ENCODE measurements around the gene MISP3. TPM values are rescaled to one million over a fixed set of nuclear protein-coding genes. Genes with fewer than 3 reads are reported as not detected.

Gene MISP3
- total RNA-seq, 1 donor from 2014 or later: 0.98 TPM

DNA sequence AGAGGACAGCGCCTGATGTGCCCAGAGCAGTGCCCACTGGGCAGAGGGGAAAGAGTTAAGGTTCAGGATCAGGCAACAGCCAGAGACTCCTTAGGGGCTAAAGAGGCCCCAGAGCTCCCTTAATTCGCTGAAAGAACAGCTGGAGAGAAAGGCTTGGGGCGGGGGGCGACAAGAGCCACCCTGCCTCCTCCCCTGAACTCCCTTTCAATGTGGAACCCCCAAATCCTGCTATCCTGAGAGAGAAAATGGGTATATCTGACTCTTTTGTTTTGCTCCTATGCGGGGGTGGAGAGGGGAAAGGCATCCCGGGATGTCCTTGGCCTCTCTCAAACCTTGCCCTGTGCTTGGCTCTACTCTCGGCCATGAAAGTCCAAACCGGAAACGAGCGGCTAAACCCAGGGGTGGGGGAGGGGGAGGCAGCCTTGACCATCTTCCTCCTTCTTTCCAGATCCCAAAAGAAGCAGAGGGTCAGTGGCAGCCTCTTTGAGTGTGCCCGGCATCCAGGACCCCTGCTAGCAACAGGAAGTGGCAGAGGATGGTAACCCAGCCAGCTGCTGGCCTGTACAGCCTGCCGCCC lies 40.3 kb downstream of the MISP3 start:
- Mint-ChIP-seq H3K36me3 (no peaks in the 10 kb centered on the region), H3K9me3 (no peaks in the 10 kb centered on the region), H3K27me3 (ENCODE audit: low read depth) (no peaks in the 10 kb centered on the region), H3K4me3 (no peak overlapping the region), H3K27ac (peak overlapping the region; percentile 87), H3K4me1 (peaks cover 26% of the 10 kb centered on the region)
- TF ChIP-seq, protein P1, sequence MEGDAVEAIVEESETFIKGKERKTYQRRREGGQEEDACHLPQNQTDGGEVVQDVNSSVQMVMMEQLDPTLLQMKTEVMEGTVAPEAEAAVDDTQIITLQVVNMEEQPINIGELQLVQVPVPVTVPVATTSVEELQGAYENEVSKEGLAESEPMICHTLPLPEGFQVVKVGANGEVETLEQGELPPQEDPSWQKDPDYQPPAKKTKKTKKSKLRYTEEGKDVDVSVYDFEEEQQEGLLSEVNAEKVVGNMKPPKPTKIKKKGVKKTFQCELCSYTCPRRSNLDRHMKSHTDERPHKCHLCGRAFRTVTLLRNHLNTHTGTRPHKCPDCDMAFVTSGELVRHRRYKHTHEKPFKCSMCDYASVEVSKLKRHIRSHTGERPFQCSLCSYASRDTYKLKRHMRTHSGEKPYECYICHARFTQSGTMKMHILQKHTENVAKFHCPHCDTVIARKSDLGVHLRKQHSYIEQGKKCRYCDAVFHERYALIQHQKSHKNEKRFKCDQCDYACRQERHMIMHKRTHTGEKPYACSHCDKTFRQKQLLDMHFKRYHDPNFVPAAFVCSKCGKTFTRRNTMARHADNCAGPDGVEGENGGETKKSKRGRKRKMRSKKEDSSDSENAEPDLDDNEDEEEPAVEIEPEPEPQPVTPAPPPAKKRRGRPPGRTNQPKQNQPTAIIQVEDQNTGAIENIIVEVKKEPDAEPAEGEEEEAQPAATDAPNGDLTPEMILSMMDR (IDR thresholded peaks at IDR 0.05; ENCODE audit: unreplicated experiment): no peak
- DNase-seq (ENCODE audit: low spot score in 2 of 2, unreplicated experiment in 2 of 2): no peak

DNA sequence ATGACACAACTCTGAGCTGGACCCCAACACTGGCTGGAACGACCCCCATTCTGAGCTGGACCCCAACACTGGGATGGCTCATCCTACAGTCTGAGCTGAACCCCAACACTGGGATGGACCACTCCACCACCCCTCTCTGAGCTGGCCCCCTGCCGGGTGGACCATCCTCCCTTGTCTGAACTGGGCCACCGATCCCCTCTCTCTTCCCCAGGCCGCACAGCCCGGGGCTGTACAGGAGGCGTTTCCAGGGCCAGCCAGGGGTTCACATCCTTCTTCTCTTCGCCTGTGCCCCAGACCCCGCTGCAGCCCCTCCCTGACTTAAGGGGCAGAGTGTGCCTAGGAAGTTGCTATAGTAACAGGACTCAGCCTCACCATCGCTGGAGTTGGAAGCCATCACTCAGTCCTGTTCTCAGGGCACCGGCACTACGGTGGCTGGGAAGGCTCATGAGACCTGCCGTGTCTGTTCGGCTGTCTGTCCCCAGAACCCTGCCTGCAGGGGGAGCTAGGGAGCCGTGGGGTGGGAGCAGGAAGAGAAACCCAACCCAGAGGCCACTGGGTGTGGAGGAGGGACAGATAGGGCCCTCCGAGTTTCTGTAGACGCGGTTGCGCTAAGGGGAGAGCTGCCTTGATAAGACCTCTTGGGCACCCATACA lies 41.3 kb downstream of the MISP3 start:
- Mint-ChIP-seq H3K9me3 (no peaks in the 10 kb centered on the region), H3K4me3 (no peak overlapping the region), H3K4me1 (peaks cover 31% of the 10 kb centered on the region), H3K27me3 (ENCODE audit: low read depth) (no peaks in the 10 kb centered on the region), H3K36me3 (no peaks in the 10 kb centered on the region), H3K27ac (peak overlapping the region; percentile 75)
- no peak for DNase-seq (ENCODE audit: low spot score in 2 of 2, unreplicated experiment in 2 of 2)
- TF ChIP-seq, protein P1 (IDR thresholded peaks at IDR 0.05; ENCODE audit: unreplicated experiment): peak; percentile 21

DNA sequence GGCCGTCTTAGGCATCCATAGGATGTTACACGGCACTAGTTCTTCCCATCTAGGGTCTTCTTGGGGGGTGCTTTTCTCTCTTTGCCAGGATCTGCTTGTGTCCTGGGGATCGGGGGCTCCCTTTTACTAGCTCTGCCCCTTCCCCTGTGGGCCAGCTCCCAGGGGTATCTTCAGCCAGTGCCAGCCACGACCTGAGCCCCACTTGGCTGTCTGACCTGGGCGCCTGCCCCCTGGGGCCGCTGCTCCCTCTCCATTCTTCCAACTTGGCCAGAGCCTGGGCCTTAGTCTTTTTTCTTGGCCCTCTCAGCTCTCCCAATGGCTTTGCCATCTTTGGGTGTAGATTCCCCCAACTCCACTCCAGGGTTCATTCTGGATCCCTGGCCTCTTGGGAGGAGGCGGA lies 41.9 kb downstream of the MISP3 start:
- H3K4me3 Mint-ChIP-seq: no peak overlapping the region
- no peaks in the 10 kb centered on the region for H3K36me3 Mint-ChIP-seq
- DNase-seq (ENCODE audit: low spot score in 2 of 2, unreplicated experiment in 2 of 2): no peak
- no peaks in the 10 kb centered on the region for H3K27me3 Mint-ChIP-seq (ENCODE audit: low read depth)
- H3K4me1 Mint-ChIP-seq: peaks cover 35% of the 10 kb centered on the region
- H3K27ac Mint-ChIP-seq: no peak overlapping the region
- TF ChIP-seq, protein P1 (IDR thresholded peaks at IDR 0.05; ENCODE audit: unreplicated experiment): no peak
- no peaks in the 10 kb centered on the region for H3K9me3 Mint-ChIP-seq

DNA sequence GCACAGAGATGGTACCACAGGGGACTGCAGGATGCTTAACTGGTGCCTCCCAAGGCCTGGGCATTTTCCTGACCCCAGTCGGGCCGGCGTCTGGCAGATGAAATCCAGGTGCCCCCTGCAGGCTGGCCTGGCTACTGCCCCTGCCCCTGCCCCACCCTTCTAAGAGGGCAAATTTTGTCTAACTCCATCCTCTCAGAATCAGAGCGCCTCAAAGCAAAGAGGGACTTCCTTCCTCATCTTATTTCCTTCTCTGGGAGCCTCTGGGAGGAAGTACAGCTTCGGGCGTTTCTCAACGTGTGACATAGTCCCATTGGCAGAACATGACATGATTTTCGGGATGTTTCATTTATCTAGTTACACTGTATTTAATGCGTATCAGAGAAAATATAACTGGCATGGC lies 42.3 kb downstream of the MISP3 start:
- H3K27ac Mint-ChIP-seq: no peak overlapping the region
- no peaks in the 10 kb centered on the region for H3K36me3 Mint-ChIP-seq
- peaks cover 35% of the 10 kb centered on the region for H3K4me1 Mint-ChIP-seq
- no peak overlapping the region for H3K4me3 Mint-ChIP-seq
- no peak for DNase-seq (ENCODE audit: low spot score in 2 of 2, unreplicated experiment in 2 of 2)
- TF ChIP-seq, protein P1 (IDR thresholded peaks at IDR 0.05; ENCODE audit: unreplicated experiment): peak; percentile 27
- H3K9me3 Mint-ChIP-seq: no peaks in the 10 kb centered on the region
- no peaks in the 10 kb centered on the region for H3K27me3 Mint-ChIP-seq (ENCODE audit: low read depth)

DNA sequence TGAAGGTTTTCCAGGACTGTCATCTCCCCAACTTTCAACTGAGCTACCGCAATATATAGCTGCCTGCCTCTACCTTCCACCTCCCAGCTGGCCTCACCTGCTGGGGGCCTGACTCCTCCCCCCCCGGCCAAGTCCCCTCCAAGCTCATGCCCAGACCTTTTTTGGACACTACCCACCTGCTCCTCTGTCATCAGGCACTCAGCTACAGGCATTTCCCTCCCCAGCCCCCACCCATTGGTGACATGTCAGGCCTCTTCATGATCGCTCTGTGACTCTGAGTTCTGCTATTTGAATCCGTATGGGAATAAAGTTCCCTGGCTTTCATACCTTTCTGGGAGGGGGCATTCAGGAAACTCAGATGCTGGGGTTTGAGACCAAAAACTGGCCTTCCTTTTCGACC lies 43.2 kb downstream of the MISP3 start:
- Mint-ChIP-seq H3K27me3 (ENCODE audit: low read depth) (no peaks in the 10 kb centered on the region), H3K4me1 (peaks cover 35% of the 10 kb centered on the region), H3K36me3 (no peaks in the 10 kb centered on the region), H3K27ac (no peak overlapping the region), H3K4me3 (peak overlapping the region; percentile 87), H3K9me3 (no peaks in the 10 kb centered on the region)
- TF ChIP-seq, protein P1 (IDR thresholded peaks at IDR 0.05; ENCODE audit: unreplicated experiment): no peak
- DNase-seq (ENCODE audit: low spot score in 2 of 2, unreplicated experiment in 2 of 2): no peak
